ENCODE data around the gene FAT2. TPM values are rescaled to one million over a fixed set of nuclear protein-coding genes. Genes with fewer than 3 reads are reported as not detected.

The FAT2 gene
- total and polyA plus RNA-seq, 10 of the 15 experiments (the other 5 are each of a cell fraction or from before 2014, with no cell fraction given): 0.01 to 0.06 (median 0.03) TPM; not detected in 3

GRCh38 chr5:151633892-151634291, 42.8 kb upstream of the FAT2 start:
- ChIA-PET SMC1A (ENCODE audit: uncharacterized antibody, unreplicated experiment) (interaction anchor here (1.2 kb wide), 1 partner anchor 7 kb away, joined by 4 read pairs; no protein-coding TSS in a partner anchor), POLR2A (no interaction called here), CTCF (interaction anchor here (1.7 kb wide), 1 partner anchor 19 kb away, joined by 5 read pairs; no protein-coding TSS in a partner anchor), RAD21 (ENCODE audit: unreplicated experiment) (interaction anchor here (1.7 kb wide), 1 partner anchor 18 kb away, joined by 4 read pairs; no protein-coding TSS in a partner anchor)
- 0% methylated on average over 1 of the region's 1 CpG for WGBS (ENCODE audit: insufficient coverage, insufficient replicate concordance, low lambda C conversion rate, missing lambda C conversion rate)
- no peak for DNase-seq (ENCODE audit: low read depth, low spot score)
- ATAC-seq: no peak
- Histone ChIP-seq H4K20me1 (ENCODE audit: control insufficient read depth, insufficient read depth) (no peaks in the 10 kb centered on the region), H3K27me3 (replicated peaks in 1 of 2; ENCODE audit: control insufficient read depth in 2 of 2, insufficient read depth in 2 of 2, low read length in 1 of 2) (no peaks in the 10 kb centered on the region; a peak in 3 of 4 replicates), H3K4me1 (ENCODE audit: control insufficient read depth, insufficient read depth, low read length) (no peaks in the 10 kb centered on the region), H3K4me2 (ENCODE audit: control insufficient read depth, insufficient read depth) (no peak overlapping the region), H3K9ac (ENCODE audit: control insufficient read depth, insufficient read depth, low read length) (no peak overlapping the region), H3K79me2 (ENCODE audit: control insufficient read depth, insufficient read depth, low read length) (no peaks in the 10 kb centered on the region), H3K4me3 (no peak overlapping the region), H3K27ac (ENCODE audit: control insufficient read depth, insufficient read depth) (no peak overlapping the region), H3K9me3 (replicated peaks; ENCODE audit: control insufficient read depth, insufficient read depth, low read length) (no peaks in the 10 kb centered on the region), H2AFZ (ENCODE audit: control insufficient read depth, low read depth, low read length) (no peak overlapping the region), H3K36me3 (ENCODE audit: control insufficient read depth in 2 of 2, insufficient read depth in 2 of 2, low read length in 1 of 2) (no peaks in the 10 kb centered on the region)
- no peak for FAIRE-seq
- intact Hi-C loops (cut with micrococcal nuclease; ENCODE audit: unreplicated experiment) (no loop called here), in situ Hi-C loops (cut with MboI) (no loop called here)
- no TSS peak for BruUV-seq (replicated peaks)
- TF ChIP-seq NRF1 (conservative IDR thresholded peaks at IDR 0.05; ENCODE audit: low read depth, low read length): no peak
- TF ChIP-seq NR2C2 (IDR thresholded peaks at IDR 0.05; ENCODE audit: borderline replicate concordance, control insufficient read depth, insufficient read length, low read depth): no peak
- TF ChIP-seq MTA2 (IDR thresholded peaks at IDR 0.05; ENCODE audit: low read depth): no peak
- no peak for TF ChIP-seq NFXL1 (IDR thresholded peaks at IDR 0.05; ENCODE audit: borderline replicate concordance)
- TF ChIP-seq IRF3 (IDR thresholded peaks at IDR 0.05): no peak
- no peak for TF ChIP-seq RELB (IDR thresholded peaks at IDR 0.05; ENCODE audit: low read depth)
- no peak for TF ChIP-seq ZBTB4 (CRISPR knock-in tag; IDR thresholded peaks at IDR 0.05)
- no peak for TF ChIP-seq IRF5 (IDR thresholded peaks at IDR 0.05; ENCODE audit: borderline replicate concordance)
- no peak for TF ChIP-seq CBX5 (IDR thresholded peaks at IDR 0.05; ENCODE audit: low read depth)
- TF ChIP-seq MLLT1 (IDR thresholded peaks at IDR 0.05): no peak
- no peak for TF ChIP-seq CHD4 (IDR thresholded peaks at IDR 0.05)
- TF ChIP-seq RBBP5 (conservative IDR thresholded peaks at IDR 0.05): no peak
